HepG2 (cell line): ENCODE results near the gene LSR. TPM values are rescaled to one million over a fixed set of nuclear protein-coding genes. Genes with fewer than 3 reads are reported as not detected.

Experiments used
- NAIF1 ChIP-seq: sonication (generic); formaldehyde crosslinking; IDR thresholded peaks from 2 replicates; pipeline ENCODE4 v1.5.0; 2020; ENCODE audit warnings: mild to moderate bottlenecking, missing genetic modification reagents, borderline replicate concordance
- NR2C2 ChIP-seq: sonication (generic); formaldehyde crosslinking; IDR thresholded peaks from 2 replicates; pipeline ENCODE4 v1.4.0; 2020; ENCODE audit warnings: missing genetic modification reagents, mild to moderate bottlenecking, moderate library complexity, borderline replicate concordance
- POLR2AphosphoS2 ChIP-seq: IDR thresholded peaks from 2 replicates; pipeline ENCODE4 v1.6.1; 2011; ENCODE audit warnings: low read depth, low read length, improper control_type of control experiment
- SAP130 ChIP-seq: IDR thresholded peaks from 2 replicates; pipeline ENCODE4 v1.6.1; 2016; ENCODE audit warnings: low read depth
- ZNF343 ChIP-seq: sonication (generic); formaldehyde crosslinking; IDR thresholded peaks from 2 replicates; pipeline ENCODE4 v1.4.0; 2020; ENCODE audit warnings: mild to moderate bottlenecking, missing genetic modification reagents
- ZNF563 ChIP-seq: sonication (generic); formaldehyde crosslinking; IDR thresholded peaks from 2 replicates; pipeline ENCODE4 v1.8.0; 2022; ENCODE audit warnings: mild to moderate bottlenecking, moderate library complexity, missing genetic modification reagents
- ZNF619 ChIP-seq: sonication (generic); formaldehyde crosslinking; IDR thresholded peaks from 2 replicates; pipeline ENCODE4 v1.4.0; 2020; ENCODE audit warnings: mild to moderate bottlenecking, missing genetic modification reagents
- polyA plus RNA-seq, 8 experiments: library from polyadenylated mRNA; depleted of rRNA in 3 of 8; stranded (reverse) in 7 of 8; unstranded in 1 of 8; fragments of >200 nt; fragmentation: Illumina TruSeq in 4 of 8; extraction: Trizol in 4 of 8; gene quantifications; 2 replicates each; pipeline versions ENCODE4 v1.2.1 to v1.2.3, GENCODE V29; 2011 to 2016; ENCODE audit warnings: low read depth in 4 of 8, missing spikeins in 1 of 8, mixed read lengths in 1 of 8; ENCODE audit not compliant: insufficient read depth in 1 of 8
- total RNA-seq, 5 experiments: library from RNA; depleted of rRNA; stranded (reverse); fragments of >200 nt; fragmentation: Illumina TruSeq; extraction: Trizol; gene quantifications; 2 replicates each; pipeline ENCODE4 v1.2.3, GENCODE V29; 2016; ENCODE audit warnings: low read depth in 1 of 5
- TF ChIP-seq, protein P1 (sequence below): sonication (generic); formaldehyde crosslinking; IDR thresholded peaks from 2 replicates; pipeline ENCODE4 v1.4.0; 2020; ENCODE audit warnings: missing genetic modification reagents, mild to moderate bottlenecking, borderline replicate concordance
- TF ChIP-seq, protein P2 (sequence below): sonication (generic); formaldehyde crosslinking; IDR thresholded peaks from 2 replicates; pipeline ENCODE4 v1.9.0; 2022; ENCODE audit warnings: missing genetic modification reagents, mild to moderate bottlenecking, borderline replicate concordance
- TF ChIP-seq, protein P3 (sequence below): sonication (generic); formaldehyde crosslinking; IDR thresholded peaks from 2 replicates; pipeline ENCODE4 v1.4.0; 2020; ENCODE audit warnings: missing genetic modification reagents
- TF ChIP-seq, protein P4 (sequence below): IDR thresholded peaks from 2 replicates; pipeline ENCODE4 v1.6.1; 2016; ENCODE audit warnings: low read depth, missing genetic modification reagents, missing compliant biosample characterization

Gene LSR
- total and polyA plus RNA-seq, 2 of the 13 experiments (the other 11 are each of a cell fraction or from before 2014, with no cell fraction given): 29.2 to 79.2 TPM

DNA sequence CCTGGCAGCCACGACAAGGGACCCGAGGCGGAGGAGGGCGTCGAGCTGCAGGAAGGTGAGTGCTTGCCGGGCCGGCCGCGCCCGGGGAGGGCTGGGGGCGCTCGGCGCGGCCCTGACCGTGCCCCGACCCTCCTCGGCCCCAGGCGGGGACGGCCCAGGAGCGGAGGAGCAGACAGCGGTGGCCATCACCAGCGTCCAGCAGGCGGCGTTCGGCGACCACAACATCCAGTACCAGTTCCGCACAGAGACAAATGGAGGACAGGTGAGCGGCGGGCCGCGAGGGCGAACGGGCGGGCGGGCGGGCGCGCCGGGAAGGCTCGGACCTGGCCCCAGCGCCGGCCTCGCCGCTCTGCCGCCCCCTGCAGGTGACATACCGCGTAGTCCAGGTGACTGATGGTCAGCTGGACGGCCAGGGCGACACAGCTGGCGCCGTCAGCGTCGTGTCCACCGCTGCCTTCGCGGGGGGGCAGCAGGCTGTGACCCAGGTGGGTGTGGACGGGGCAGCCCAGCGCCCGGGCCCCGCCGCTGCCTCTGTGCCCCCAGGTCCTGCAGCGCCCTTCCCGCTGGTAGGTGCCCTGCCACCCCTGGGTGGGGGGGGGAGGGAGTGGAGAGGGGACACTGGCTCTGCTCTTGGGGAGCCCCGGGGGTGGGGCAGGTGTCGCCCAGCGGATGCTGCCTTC is 20.8 kb downstream of the LSR start (continued):
- TF ChIP-seq, protein P1, sequence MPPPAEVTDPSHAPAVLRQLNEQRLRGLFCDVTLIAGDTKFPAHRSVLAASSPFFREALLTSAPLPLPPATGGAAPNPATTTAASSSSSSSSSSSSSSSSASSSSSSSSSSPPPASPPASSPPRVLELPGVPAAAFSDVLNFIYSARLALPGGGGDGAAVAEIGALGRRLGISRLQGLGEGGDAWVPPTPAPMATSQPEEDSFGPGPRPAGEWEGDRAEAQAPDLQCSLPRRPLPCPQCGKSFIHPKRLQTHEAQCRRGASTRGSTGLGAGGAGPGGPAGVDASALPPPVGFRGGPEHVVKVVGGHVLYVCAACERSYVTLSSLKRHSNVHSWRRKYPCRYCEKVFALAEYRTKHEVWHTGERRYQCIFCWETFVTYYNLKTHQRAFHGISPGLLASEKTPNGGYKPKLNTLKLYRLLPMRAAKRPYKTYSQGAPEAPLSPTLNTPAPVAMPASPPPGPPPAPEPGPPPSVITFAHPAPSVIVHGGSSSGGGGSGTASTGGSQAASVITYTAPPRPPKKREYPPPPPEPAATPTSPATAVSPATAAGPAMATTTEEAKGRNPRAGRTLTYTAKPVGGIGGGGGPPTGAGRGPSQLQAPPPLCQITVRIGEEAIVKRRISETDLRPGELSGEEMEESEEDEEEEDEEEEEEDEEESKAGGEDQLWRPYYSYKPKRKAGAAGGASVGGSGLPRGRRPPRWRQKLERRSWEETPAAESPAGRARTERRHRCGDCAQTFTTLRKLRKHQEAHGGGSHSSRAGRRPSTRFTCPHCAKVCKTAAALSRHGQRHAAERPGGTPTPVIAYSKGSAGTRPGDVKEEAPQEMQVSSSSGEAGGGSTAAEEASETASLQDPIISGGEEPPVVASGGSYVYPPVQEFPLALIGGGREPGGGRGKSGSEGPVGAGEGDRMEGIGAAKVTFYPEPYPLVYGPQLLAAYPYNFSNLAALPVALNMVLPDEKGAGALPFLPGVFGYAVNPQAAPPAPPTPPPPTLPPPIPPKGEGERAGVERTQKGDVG (CRISPR knock-in tag): no peak
- TF ChIP-seq, protein P2, sequence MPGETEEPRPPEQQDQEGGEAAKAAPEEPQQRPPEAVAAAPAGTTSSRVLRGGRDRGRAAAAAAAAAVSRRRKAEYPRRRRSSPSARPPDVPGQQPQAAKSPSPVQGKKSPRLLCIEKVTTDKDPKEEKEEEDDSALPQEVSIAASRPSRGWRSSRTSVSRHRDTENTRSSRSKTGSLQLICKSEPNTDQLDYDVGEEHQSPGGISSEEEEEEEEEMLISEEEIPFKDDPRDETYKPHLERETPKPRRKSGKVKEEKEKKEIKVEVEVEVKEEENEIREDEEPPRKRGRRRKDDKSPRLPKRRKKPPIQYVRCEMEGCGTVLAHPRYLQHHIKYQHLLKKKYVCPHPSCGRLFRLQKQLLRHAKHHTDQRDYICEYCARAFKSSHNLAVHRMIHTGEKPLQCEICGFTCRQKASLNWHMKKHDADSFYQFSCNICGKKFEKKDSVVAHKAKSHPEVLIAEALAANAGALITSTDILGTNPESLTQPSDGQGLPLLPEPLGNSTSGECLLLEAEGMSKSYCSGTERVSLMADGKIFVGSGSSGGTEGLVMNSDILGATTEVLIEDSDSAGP (CRISPR knock-in tag): peak; percentile 67
- TF ChIP-seq, protein P3, sequence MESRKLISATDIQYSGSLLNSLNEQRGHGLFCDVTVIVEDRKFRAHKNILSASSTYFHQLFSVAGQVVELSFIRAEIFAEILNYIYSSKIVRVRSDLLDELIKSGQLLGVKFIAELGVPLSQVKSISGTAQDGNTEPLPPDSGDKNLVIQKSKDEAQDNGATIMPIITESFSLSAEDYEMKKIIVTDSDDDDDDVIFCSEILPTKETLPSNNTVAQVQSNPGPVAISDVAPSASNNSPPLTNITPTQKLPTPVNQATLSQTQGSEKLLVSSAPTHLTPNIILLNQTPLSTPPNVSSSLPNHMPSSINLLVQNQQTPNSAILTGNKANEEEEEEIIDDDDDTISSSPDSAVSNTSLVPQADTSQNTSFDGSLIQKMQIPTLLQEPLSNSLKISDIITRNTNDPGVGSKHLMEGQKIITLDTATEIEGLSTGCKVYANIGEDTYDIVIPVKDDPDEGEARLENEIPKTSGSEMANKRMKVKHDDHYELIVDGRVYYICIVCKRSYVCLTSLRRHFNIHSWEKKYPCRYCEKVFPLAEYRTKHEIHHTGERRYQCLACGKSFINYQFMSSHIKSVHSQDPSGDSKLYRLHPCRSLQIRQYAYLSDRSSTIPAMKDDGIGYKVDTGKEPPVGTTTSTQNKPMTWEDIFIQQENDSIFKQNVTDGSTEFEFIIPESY (CRISPR knock-in tag): peak; percentile 61; the same call in 1 of the 2 replicates
- TF ChIP-seq ZNF619 (0 out of 2 replicates have a peak, but pooled peaks have one; percentile 28), NAIF1 (CRISPR knock-in tag) (no peak), ZNF563 (CRISPR knock-in tag) (peak; percentile 44; the same call in 1 of the 2 replicates), ZNF343 (no peak), NR2C2 (CRISPR knock-in tag) (peak; percentile 37; the same call in 1 of the 2 replicates), POLR2AphosphoS2 (no peak), SAP130 (CRISPR knock-in tag) (peak; percentile 79)
- TF ChIP-seq, protein P4, sequence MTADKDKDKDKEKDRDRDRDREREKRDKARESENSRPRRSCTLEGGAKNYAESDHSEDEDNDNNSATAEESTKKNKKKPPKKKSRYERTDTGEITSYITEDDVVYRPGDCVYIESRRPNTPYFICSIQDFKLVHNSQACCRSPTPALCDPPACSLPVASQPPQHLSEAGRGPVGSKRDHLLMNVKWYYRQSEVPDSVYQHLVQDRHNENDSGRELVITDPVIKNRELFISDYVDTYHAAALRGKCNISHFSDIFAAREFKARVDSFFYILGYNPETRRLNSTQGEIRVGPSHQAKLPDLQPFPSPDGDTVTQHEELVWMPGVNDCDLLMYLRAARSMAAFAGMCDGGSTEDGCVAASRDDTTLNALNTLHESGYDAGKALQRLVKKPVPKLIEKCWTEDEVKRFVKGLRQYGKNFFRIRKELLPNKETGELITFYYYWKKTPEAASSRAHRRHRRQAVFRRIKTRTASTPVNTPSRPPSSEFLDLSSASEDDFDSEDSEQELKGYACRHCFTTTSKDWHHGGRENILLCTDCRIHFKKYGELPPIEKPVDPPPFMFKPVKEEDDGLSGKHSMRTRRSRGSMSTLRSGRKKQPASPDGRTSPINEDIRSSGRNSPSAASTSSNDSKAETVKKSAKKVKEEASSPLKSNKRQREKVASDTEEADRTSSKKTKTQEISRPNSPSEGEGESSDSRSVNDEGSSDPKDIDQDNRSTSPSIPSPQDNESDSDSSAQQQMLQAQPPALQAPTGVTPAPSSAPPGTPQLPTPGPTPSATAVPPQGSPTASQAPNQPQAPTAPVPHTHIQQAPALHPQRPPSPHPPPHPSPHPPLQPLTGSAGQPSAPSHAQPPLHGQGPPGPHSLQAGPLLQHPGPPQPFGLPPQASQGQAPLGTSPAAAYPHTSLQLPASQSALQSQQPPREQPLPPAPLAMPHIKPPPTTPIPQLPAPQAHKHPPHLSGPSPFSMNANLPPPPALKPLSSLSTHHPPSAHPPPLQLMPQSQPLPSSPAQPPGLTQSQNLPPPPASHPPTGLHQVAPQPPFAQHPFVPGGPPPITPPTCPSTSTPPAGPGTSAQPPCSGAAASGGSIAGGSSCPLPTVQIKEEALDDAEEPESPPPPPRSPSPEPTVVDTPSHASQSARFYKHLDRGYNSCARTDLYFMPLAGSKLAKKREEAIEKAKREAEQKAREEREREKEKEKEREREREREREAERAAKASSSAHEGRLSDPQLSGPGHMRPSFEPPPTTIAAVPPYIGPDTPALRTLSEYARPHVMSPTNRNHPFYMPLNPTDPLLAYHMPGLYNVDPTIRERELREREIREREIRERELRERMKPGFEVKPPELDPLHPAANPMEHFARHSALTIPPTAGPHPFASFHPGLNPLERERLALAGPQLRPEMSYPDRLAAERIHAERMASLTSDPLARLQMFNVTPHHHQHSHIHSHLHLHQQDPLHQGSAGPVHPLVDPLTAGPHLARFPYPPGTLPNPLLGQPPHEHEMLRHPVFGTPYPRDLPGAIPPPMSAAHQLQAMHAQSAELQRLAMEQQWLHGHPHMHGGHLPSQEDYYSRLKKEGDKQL: no peak
